Parathyroid adenoma (tissue), 2 donors: ENCODE measurements around the gene FBXW4.

Experiments
- H2AFZ ChIP-seq: fragments of 300-600 bp; sonication (generic); one replicate; pipeline ENCODE4 v1.7.0; 2017; ENCODE audit warnings: antibody characterized with exemption, mild to moderate bottlenecking
- H3K27ac ChIP-seq: fragments of 300-600 bp; sonication (generic); one replicate; pipeline ENCODE4 v1.7.0; 2017
- H3K27me3 ChIP-seq: fragments of 300-600 bp; sonication (generic); one replicate; pipeline ENCODE4 v1.7.0; 2017; ENCODE audit warnings: low read length; ENCODE audit not compliant: control insufficient read depth, insufficient read depth
- H3K36me3 ChIP-seq: fragments of 300-600 bp; sonication (generic); one replicate; pipeline ENCODE4 v1.7.0; 2017; ENCODE audit warnings: low read length; ENCODE audit not compliant: control insufficient read depth, insufficient read depth
- H3K4me1 ChIP-seq: fragments of 300-600 bp; sonication (generic); one replicate; pipeline ENCODE4 v1.7.0; 2017; ENCODE audit warnings: control low read depth
- H3K4me2 ChIP-seq: fragments of 300-600 bp; sonication (generic); one replicate; pipeline ENCODE4 v1.7.0; 2017; ENCODE audit warnings: low read length
- H3K4me3 ChIP-seq: fragments of 300-600 bp; sonication (generic); one replicate; pipeline ENCODE4 v1.7.0; 2017; ENCODE audit warnings: low read depth, low read length
- H3K79me2 ChIP-seq: fragments of 300-600 bp; sonication (generic); one replicate; pipeline ENCODE4 v1.7.0; 2017; ENCODE audit warnings: control low read depth
- H3K9ac ChIP-seq: fragments of 300-600 bp; sonication (generic); one replicate; pipeline ENCODE4 v1.7.0; 2017; ENCODE audit warnings: mild to moderate bottlenecking
- H3K9me3 ChIP-seq: fragments of 300-600 bp; sonication (generic); one replicate; pipeline ENCODE4 v1.7.0; 2017; ENCODE audit warnings: low read length; ENCODE audit not compliant: control insufficient read depth
- CTCF ChIP-seq: fragments of 300-600 bp; sonication (generic); IDR thresholded peaks from one replicate; pipeline ENCODE4 v1.7.0; 2017; ENCODE audit warnings: antibody characterized with exemption, mild to moderate bottlenecking
- donor health status: primary hyperparathyroidism.

The FBXW4 gene

DNA sequence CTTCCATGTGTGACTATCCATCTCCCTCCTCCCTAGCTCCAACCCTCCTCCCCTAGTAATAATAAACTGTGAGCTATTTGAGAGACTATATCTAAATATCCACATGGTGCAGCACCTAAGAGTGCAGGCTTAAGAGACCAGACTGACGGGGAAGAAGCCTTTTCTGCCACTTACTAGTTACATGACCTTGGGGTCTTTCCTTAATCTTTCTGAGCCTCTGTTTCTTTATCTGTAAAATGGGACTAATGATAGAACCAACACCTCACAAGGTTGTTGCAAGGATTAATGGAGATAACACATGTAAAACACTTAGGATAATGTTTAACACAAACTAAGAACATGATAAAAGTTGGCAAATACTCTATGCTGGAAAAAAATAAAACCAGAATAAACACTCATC, 37.1 kb upstream of the FBXW4 start:
- TF ChIP-seq CTCF: no peak
- Histone ChIP-seq H2AFZ (no peak overlapping the region), H3K27ac (no peak overlapping the region), H3K9me3 (no peaks in the 10 kb centered on the region), H3K9ac (no peak overlapping the region), H3K4me2 (no peak overlapping the region), H3K4me3 (no peak overlapping the region), H3K36me3 (no peaks in the 10 kb centered on the region), H3K27me3 (no peaks in the 10 kb centered on the region), H3K4me1 (no peaks in the 10 kb centered on the region), H3K79me2 (no peaks in the 10 kb centered on the region)

GRCh38 chr10:101726115-101726387, 31.1 kb upstream of the FBXW4 start:
- no peak overlapping the region for H3K9ac ChIP-seq
- no peak overlapping the region for H3K27ac ChIP-seq
- no peak for TF ChIP-seq CTCF
- H3K79me2 ChIP-seq: no peaks in the 10 kb centered on the region
- H3K4me1 ChIP-seq: peaks cover 2% of the 10 kb centered on the region
- no peak overlapping the region for H3K4me3 ChIP-seq
- H3K9me3 ChIP-seq: no peaks in the 10 kb centered on the region
- no peak overlapping the region for H2AFZ ChIP-seq
- H3K27me3 ChIP-seq: no peaks in the 10 kb centered on the region
- H3K4me2 ChIP-seq: no peak overlapping the region
- no peaks in the 10 kb centered on the region for H3K36me3 ChIP-seq

GRCh38 chr10:101725296-101726114, 30.5 kb upstream of the FBXW4 start:
- H3K4me3 ChIP-seq: no peak overlapping the region
- no peaks in the 10 kb centered on the region for H3K27me3 ChIP-seq
- TF ChIP-seq CTCF: no peak
- H3K27ac ChIP-seq: no peak overlapping the region
- H3K36me3 ChIP-seq: no peaks in the 10 kb centered on the region
- H3K4me2 ChIP-seq: no peak overlapping the region
- no peaks in the 10 kb centered on the region for H3K79me2 ChIP-seq
- no peaks in the 10 kb centered on the region for H3K9me3 ChIP-seq
- H2AFZ ChIP-seq: no peak overlapping the region
- peaks cover 2% of the 10 kb centered on the region for H3K4me1 ChIP-seq
- H3K9ac ChIP-seq: no peak overlapping the region

GRCh38 chr10:101724446-101724845, 29.5 kb upstream of the FBXW4 start:
- no peak for TF ChIP-seq CTCF
- Histone ChIP-seq H3K27ac (no peak overlapping the region), H3K9ac (no peak overlapping the region)

GRCh38 chr10:101723176-101723575, 28.2 kb upstream of the FBXW4 start:
- no peak overlapping the region for H3K4me3 ChIP-seq
- H2AFZ ChIP-seq: no peak overlapping the region
- H3K4me1 ChIP-seq: peaks cover 2% of the 10 kb centered on the region
- H3K4me2 ChIP-seq: no peak overlapping the region
- no peak overlapping the region for H3K27ac ChIP-seq
- TF ChIP-seq CTCF: no peak
- H3K27me3 ChIP-seq: no peaks in the 10 kb centered on the region
- no peaks in the 10 kb centered on the region for H3K79me2 ChIP-seq
- H3K9ac ChIP-seq: no peak overlapping the region
- no peaks in the 10 kb centered on the region for H3K36me3 ChIP-seq
- H3K9me3 ChIP-seq: no peaks in the 10 kb centered on the region

More at GRCh38 chr10:101724446-101724845, 29.5 kb upstream of the FBXW4 start:
- no peak overlapping the region for H3K4me3 ChIP-seq
- no peaks in the 10 kb centered on the region for H3K27me3 ChIP-seq
- H3K9me3 ChIP-seq: no peaks in the 10 kb centered on the region
- no peak overlapping the region for H2AFZ ChIP-seq
- no peak overlapping the region for H3K4me2 ChIP-seq
- H3K36me3 ChIP-seq: no peaks in the 10 kb centered on the region
- H3K4me1 ChIP-seq: peaks cover 2% of the 10 kb centered on the region
- no peaks in the 10 kb centered on the region for H3K79me2 ChIP-seq
